Liver (tissue), 3 donors: ENCODE data around the gene STK11.

Experiments
- ATF3 ChIP-seq: IDR thresholded peaks from 2 replicates; pipeline ENCODE4 v1.6.1; 2016; ENCODE audit warnings: antibody characterized with exemption
- CTCF ChIP-seq: fragments of 150-350 bp; IDR thresholded peaks from 2 replicates; pipeline ENCODE4 v1.5.1; 2017; ENCODE audit warnings: improper control_type of control experiment, low read depth, low read length; ENCODE audit not compliant: missing input control
- GABPA ChIP-seq, 2 donors: IDR thresholded peaks in 1 of 2; conservative IDR thresholded peaks in 1 of 2; 2 replicates each; pipeline ENCODE4 v1.6.1; 2016; ENCODE audit warnings: antibody characterized with exemption in 2 of 2, mild to moderate bottlenecking in 1 of 2, moderate library complexity in 1 of 2
- HNF4A ChIP-seq, 2 donors: conservative IDR thresholded peaks; 2 replicates each; pipeline ENCODE4 v1.6.1; 2016; ENCODE audit warnings: antibody characterized with exemption in 2 of 2, mild to moderate bottlenecking in 2 of 2
- HNF4G ChIP-seq: IDR thresholded peaks from 2 replicates; pipeline ENCODE4 v1.6.1; 2016; ENCODE audit warnings: antibody characterized with exemption
- RAD21 ChIP-seq, 2 donors: IDR thresholded peaks; 2 replicates each; pipeline ENCODE4 v1.6.1; 2016; ENCODE audit warnings: antibody characterized with exemption in 2 of 2, mild to moderate bottlenecking in 2 of 2
- REST ChIP-seq: IDR thresholded peaks from 2 replicates; pipeline ENCODE4 v1.6.1; 2016; ENCODE audit warnings: antibody characterized with exemption, mild to moderate bottlenecking
- SP1 ChIP-seq: IDR thresholded peaks from 2 replicates; pipeline ENCODE4 v1.6.1; 2018; ENCODE audit warnings: antibody characterized with exemption, mild to moderate bottlenecking
- TAF1 ChIP-seq: conservative IDR thresholded peaks from 2 replicates; pipeline ENCODE4 v1.6.1; 2016; ENCODE audit warnings: antibody characterized with exemption, mild to moderate bottlenecking
- donor health status: healthy.
- donor health status: healthy.

- TF ChIP-seq CTCF (no peak), REST (no peak), HNF4G (no peak), SP1 (no peak), RAD21 (IDR thresholded peaks at IDR 0.05) (no peak), HNF4A (conservative IDR thresholded peaks at IDR 0.05) (no peak), ATF3 (no peak), GABPA (IDR thresholded peaks at IDR 0.05 in 1 of 2, conservative IDR thresholded peaks at IDR 0.05 in 1 of 2) (no peak), TAF1 (no peak)
These were observed 14.9 kb downstream of the STK11 start for GRCh38 chr19:1220477-1220930.
